Ascending aorta (tissue), 2 donors: ENCODE results near the gene HOXC12. TPM values are rescaled to one million over a fixed set of nuclear protein-coding genes. Genes with fewer than 3 reads are reported as not detected.

Experiments used
- DNase-seq, 2 donors: peaks; one replicate each; pipeline ENCODE4 v3.0.0-alpha.2; 2019; ENCODE audit warnings: low spot score in 2 of 2
- H3K27ac ChIP-seq, 2 donors: fragments of 200-600 bp; sonication (generic); one replicate each; pipeline ENCODE4 v1.5.1; 2016 to 2017; ENCODE audit warnings: mild to moderate bottlenecking in 1 of 2
- H3K27me3 ChIP-seq: fragments of 200-600 bp; sonication (generic); one replicate; pipeline ENCODE4 v1.5.1; 2017
- H3K36me3 ChIP-seq, 2 donors: fragments of 200-600 bp; sonication (generic); one replicate each; pipeline ENCODE4 v1.5.1; 2016
- H3K4me1 ChIP-seq, 2 donors: fragments of 200-600 bp; sonication (generic); one replicate each; pipeline ENCODE4 v1.5.1; 2016 to 2017; ENCODE audit warnings: mild to moderate bottlenecking in 1 of 2
- H3K4me3 ChIP-seq, 2 donors: fragments of 200-600 bp; sonication (generic); one replicate each; pipeline ENCODE4 v1.5.1; 2016 to 2017; ENCODE audit warnings: mild to moderate bottlenecking in 1 of 2
- H3K9me3 ChIP-seq, 2 donors: fragments of 200-600 bp; sonication (generic); one replicate each; pipeline ENCODE4 v1.5.1; 2016
- CTCF ChIP-seq, 3 experiments: fragments of 200-600 bp in 2 of 3; fragments of 450-650 bp in 1 of 3; sonication (generic) in 2 of 3; IDR thresholded peaks; one replicate each; pipeline ENCODE4 v1.5.1; 2016 to 2019; ENCODE audit warnings: antibody characterized with exemption in 3 of 3, mild to moderate bottlenecking in 1 of 3, moderate library complexity in 1 of 3
- intact Hi-C: fragments of 100-400 bp; cut with DNase I; formaldehyde crosslinking; loops from one replicate; pipeline ENCODE4 v1.15.1; 2023
- total RNA-seq: library from RNA; depleted of rRNA; stranded (reverse); fragments of >200 nt; gene quantifications from one replicate; pipeline ENCODE4 v1.1.0, GENCODE V29; 2016

HOXC12 gene
- total RNA-seq, 1 donor from 2014 or later, result not detected

- H3K4me1 ChIP-seq, result peaks cover 0 to 2% of the 10 kb centered on the region in 2 donors
- no peak overlapping the region for H3K4me3 ChIP-seq
- H3K27me3 ChIP-seq, result peaks cover 16% of the 10 kb centered on the region
- no peaks in the 10 kb centered on the region for H3K9me3 ChIP-seq
- intact Hi-C loops, result no loop called here
- no peaks in the 10 kb centered on the region for H3K36me3 ChIP-seq
- DNase-seq, result no peak
- no peak for TF ChIP-seq CTCF (IDR thresholded peaks at IDR 0.05)
- H3K27ac ChIP-seq, result no peak overlapping the region
These were observed 11.9 kb downstream of the HOXC12 start for GRCh38 chr12:53966385-53967133.

- intact Hi-C loops, result no loop called here
- no peak for DNase-seq
- H3K4me3 ChIP-seq, result no peak overlapping the region
- peaks cover 0 to 2% of the 10 kb centered on the region in 2 donors for H3K4me1 ChIP-seq
- no peak for TF ChIP-seq CTCF (IDR thresholded peaks at IDR 0.05)
- H3K27ac ChIP-seq, result no peak overlapping the region
- no peaks in the 10 kb centered on the region for H3K36me3 ChIP-seq
- H3K27me3 ChIP-seq, result peaks cover 16% of the 10 kb centered on the region
- no peaks in the 10 kb centered on the region for H3K9me3 ChIP-seq
These were observed 12.8 kb downstream of the HOXC12 start for GRCh38 chr12:53967421-53967925.

- no peak for DNase-seq
- Histone ChIP-seq H3K27ac (no peak overlapping the region), H3K9me3 (no peaks in the 10 kb centered on the region), H3K4me1 (peaks cover 0 to 6% of the 10 kb centered on the region in 2 donors), H3K4me3 (no peak overlapping the region), H3K27me3 (peaks cover 20% of the 10 kb centered on the region), H3K36me3 (no peaks in the 10 kb centered on the region)
- no peak for TF ChIP-seq CTCF (IDR thresholded peaks at IDR 0.05)
- intact Hi-C loops, result no loop called here
These were observed 13.8 kb downstream of the HOXC12 start for GRCh38 chr12:53968214-53969127.

GRCh38 chr12:53969588-53970259, 15.0 kb downstream of the HOXC12 start:
- no peak for TF ChIP-seq CTCF (IDR thresholded peaks at IDR 0.05)
- intact Hi-C loops, result no loop called here
- DNase-seq, result no peak
- Histone ChIP-seq H3K4me3 (no peak overlapping the region), H3K27me3 (peaks cover 26% of the 10 kb centered on the region), H3K27ac (no peak overlapping the region), H3K36me3 (no peaks in the 10 kb centered on the region), H3K4me1 (peaks cover 3 to 16% of the 10 kb centered on the region in 2 donors), H3K9me3 (no peaks in the 10 kb centered on the region)

- Histone ChIP-seq H3K36me3 (no peaks in the 10 kb centered on the region), H3K4me3 (no peak overlapping the region), H3K9me3 (no peaks in the 10 kb centered on the region), H3K27me3 (peaks cover 31% of the 10 kb centered on the region), H3K27ac (no peak overlapping the region), H3K4me1 (peaks cover 5 to 23% of the 10 kb centered on the region in 2 donors)
- TF ChIP-seq CTCF (IDR thresholded peaks at IDR 0.05), result no peak
- intact Hi-C loops, result no loop called here
- DNase-seq, result no peak
These were observed 15.7 kb downstream of the HOXC12 start for GRCh38 chr12:53970451-53970850.
